LNCAP (cell line): ENCODE results near the gene PFDN4.

Experiments used
- CTCF ChIP-seq: fragments of 450-650 bp; IDR thresholded peaks from 2 replicates; pipeline ENCODE4 v1.5.1; 2017; ENCODE audit warnings: mild to moderate bottlenecking

Gene PFDN4

DNA sequence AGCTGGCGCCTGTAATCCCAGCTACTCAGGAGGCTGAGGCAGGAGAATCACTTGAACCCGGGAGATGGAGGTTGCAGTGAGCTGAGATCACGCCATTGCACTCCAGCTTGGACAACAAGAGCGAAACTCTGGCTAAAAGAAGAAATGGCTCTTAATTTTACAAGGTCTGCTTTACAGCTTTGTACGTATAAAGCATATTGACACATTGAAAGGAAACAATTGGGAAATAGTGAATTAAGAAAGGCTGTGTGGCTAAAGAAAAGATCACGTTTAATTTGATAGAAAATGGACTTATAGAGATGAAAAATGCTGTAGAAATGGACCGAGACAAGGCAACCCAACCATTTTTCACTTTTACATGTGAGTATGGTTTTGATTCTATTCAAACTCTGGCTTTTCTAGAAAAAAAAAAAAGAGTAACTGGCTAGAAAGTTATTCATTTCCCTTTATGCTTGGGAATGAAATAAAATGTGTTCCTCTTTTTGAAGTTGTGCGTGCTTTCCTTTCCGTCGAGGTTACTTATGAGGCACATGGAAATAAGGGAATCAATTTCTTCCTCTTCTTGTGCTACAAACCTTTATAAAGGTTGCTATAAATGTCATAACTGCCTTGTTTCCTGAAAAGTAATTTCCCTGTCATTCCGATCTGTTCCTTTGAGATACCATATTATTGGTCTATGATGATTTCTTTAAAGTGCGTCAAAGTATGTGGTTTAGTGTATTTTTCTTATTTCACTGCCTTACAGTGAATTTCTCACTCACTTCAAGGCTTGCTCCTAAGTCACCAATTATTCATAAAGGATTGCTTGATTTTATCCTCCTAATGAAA lies 29.4 kb downstream of the PFDN4 start:
- TF ChIP-seq CTCF, result no peak

DNA sequence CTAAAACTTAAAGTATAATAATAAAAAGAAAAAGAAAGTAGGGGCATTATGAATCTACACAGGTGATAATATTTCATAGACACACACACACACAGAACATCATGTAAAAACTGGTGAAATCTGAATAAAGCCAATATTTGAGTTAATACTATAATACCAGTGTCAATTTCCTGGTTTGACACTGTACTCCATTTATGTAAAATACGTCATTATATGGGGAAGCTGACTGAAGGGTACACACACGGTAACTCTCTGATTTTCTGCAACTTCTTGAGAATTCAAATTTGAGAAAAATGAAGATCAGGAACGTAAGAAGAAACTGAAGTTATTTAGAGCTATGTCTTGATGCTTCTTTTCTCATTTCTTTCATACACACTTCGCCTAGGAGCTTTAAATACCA lies 36.2 kb downstream of the PFDN4 start:
- TF ChIP-seq CTCF, result no peak

GRCh38 chr20:54250691-54251090 lies 42.8 kb downstream of the PFDN4 start:
- no peak for TF ChIP-seq CTCF

DNA sequence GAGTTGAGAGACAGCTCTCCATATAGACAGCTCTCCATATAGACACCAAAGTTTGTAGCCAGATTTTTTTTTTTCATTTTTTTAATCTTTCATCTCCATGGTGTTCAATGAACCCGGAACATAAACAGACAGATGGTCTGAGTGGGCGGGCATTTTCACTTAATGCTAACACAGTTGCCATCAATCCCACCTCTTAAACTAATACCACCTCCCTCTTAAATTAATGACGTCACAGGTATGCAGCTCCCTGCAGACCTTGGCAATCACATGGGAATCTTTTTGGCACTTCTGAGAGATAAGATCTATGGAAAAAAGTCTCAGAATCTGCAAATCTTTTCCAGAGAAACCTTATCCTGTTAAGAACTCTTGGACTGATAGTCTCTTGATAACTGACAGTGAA lies 43.2 kb downstream of the PFDN4 start:
- no peak for TF ChIP-seq CTCF

DNA sequence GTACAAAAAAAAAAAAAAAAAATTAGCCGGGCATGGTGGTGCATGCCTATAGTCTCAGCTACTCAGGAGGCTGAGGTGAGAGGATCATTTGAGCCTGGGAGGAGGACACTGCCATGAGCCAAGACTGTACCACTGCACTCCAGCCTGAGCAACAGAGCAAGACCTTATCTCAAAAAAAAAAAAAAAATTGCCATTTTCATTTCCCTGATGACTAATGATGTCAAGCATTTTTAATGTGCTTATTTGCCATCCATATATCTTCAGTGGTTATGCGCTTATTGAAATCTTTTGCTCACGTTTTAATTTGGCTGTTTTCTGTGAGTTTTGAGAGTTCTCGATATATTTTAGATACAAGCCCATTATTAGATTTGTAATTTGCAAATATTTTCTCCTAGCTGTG lies 46.7 kb downstream of the PFDN4 start:
- TF ChIP-seq CTCF, result no peak

DNA sequence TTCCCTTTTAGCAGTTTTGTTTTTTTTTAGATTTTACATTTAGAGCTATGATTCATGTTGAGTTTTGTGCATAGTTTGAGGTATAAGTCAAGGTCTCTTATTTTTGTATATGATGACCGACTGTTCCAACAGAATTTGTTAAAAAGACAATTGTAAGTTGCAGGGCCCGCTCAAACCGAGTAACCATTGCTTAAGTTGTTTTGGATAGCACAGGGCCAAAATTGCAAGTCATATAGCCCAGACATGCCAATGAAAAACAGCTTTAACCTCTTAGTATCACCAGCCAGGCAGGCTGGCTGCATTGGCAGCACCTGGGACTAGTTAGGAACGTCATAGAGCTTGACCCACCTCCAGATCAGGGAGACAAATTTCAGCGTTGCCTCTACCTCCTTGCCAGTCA lies 47.3 kb downstream of the PFDN4 start:
- no peak for TF ChIP-seq CTCF

GRCh38 chr20:54256202-54256601 lies 48.3 kb downstream of the PFDN4 start:
- TF ChIP-seq CTCF, result no peak
